HepG2 (cell line): ENCODE data around the gene RIMBP2. TPM values are rescaled to one million over a fixed set of nuclear protein-coding genes. Genes with fewer than 3 reads are reported as not detected.

Experiments used
- ATAC-seq: fragments of 200-7000 bp; cut with Tn5 transposase; 3 replicates; pipeline ENCODE4 v1.9.1; 2020; ENCODE audit warnings: mild to moderate bottlenecking, moderate library complexity
- BruUV-seq: library from RNA; stranded (reverse); fragments of 400-500 nt; replicated peaks from 2 replicates; lab custom pipeline; 2021; lab: Mats Ljungman, UMichigan
- CTCF ChIA-PET: fragments of 300-600 bp; formaldehyde crosslinking; extraction: SDS; loops from one replicate; lab custom pipeline; 2021; ENCODE audit warnings: low total read pairs, inconsistent platforms, low intra/inter-chr PET ratio; lab: Yijun Ruan, JAX
- POLR2A ChIA-PET: fragments of 350-600 bp; sonication (Branson Sonifier 250); formaldehyde crosslinking; loops from one replicate; lab custom pipeline; 2020; ENCODE audit warnings: antibody characterized with exemption, inconsistent platforms; lab: Yijun Ruan, JAX
- DNase-seq: peaks from one replicate; pipeline ENCODE4 v3.0.0-alpha.2; 2015; ENCODE audit warnings: low spot score
- FAIRE-seq: peaks from 3 replicates; lab custom pipeline; 2011; peaks lifted over from hg19 to GRCh38; lab: Jason Lieb, UNC
- H2AFZ ChIP-seq: one replicate; pipeline ENCODE4 v1.6.1; 2011; ENCODE audit warnings: low read length, inconsistent platforms
- H3K27ac ChIP-seq: fragments of 300-600 bp; 3 replicates; pipeline ENCODE4 v1.8.0; 2011; ENCODE audit warnings: mixed run types, mild to moderate bottlenecking, mixed read lengths, low read length, inconsistent platforms; ENCODE audit not compliant: insufficient read depth; ENCODE audit errors: extremely low read length
- H3K27me3 ChIP-seq, 2 experiments: fragments of 200-600 bp in 1 of 2; 2 replicates in 1 of 2; 3 replicates in 1 of 2; pipeline versions ENCODE4 v1.6.0 to v1.8.0; 2011; ENCODE audit warnings: low read length in 2 of 2, mild to moderate bottlenecking in 2 of 2, moderate library complexity in 2 of 2, inconsistent platforms in 1 of 2; ENCODE audit not compliant: insufficient read depth in 2 of 2, control insufficient read depth in 1 of 2
- H3K36me3 ChIP-seq, 2 experiments: fragments of 200-600 bp in 1 of 2; replicated peaks in 1 of 2; 2 replicates in 1 of 2; 3 replicates in 1 of 2; pipeline versions ENCODE4 v1.5.1 to v1.8.0; 2011; ENCODE audit warnings: low read length in 2 of 2, inconsistent platforms in 1 of 2; ENCODE audit not compliant: insufficient read depth in 2 of 2, control insufficient read depth in 1 of 2
- H3K4me1 ChIP-seq: 2 replicates; pipeline ENCODE4 v1.5.1; 2012; ENCODE audit warnings: low read length, inconsistent platforms; ENCODE audit not compliant: insufficient read depth
- H3K4me2 ChIP-seq: 2 replicates; pipeline ENCODE4 v1.6.0; 2011; ENCODE audit warnings: low read depth, low read length, inconsistent platforms
- H3K4me3 ChIP-seq, 3 experiments: fragments of 200-600 bp in 1 of 3; sonication (generic), shearing (Covaris generic) in 1 of 3; replicated peaks in 1 of 3; 2 replicates each; pipeline ENCODE4 v1.5.1; 2011 to 2016; ENCODE audit warnings: low read length in 3 of 3, inconsistent platforms in 2 of 3, low read depth in 2 of 3, mild to moderate bottlenecking in 2 of 3, control low read depth in 1 of 3, mixed read lengths in 1 of 3; ENCODE audit not compliant: insufficient read depth in 1 of 3
- H3K79me2 ChIP-seq: one replicate; pipeline ENCODE4 v1.6.1; 2011; ENCODE audit warnings: low read length, inconsistent platforms; ENCODE audit not compliant: insufficient read depth
- H3K9ac ChIP-seq: 2 replicates; pipeline ENCODE4 v1.6.0; 2011; ENCODE audit warnings: mild to moderate bottlenecking, low read depth, low read length, inconsistent platforms; ENCODE audit not compliant: insufficient read depth
- H3K9me3 ChIP-seq: 2 replicates; pipeline ENCODE4 v1.5.1; 2012; ENCODE audit warnings: mild to moderate bottlenecking, low read length
- H4K20me1 ChIP-seq: 2 replicates; pipeline ENCODE4 v1.6.0; 2011; ENCODE audit warnings: inconsistent platforms, mild to moderate bottlenecking, low read length, moderate library complexity; ENCODE audit not compliant: insufficient read depth
- ATRX ChIP-seq: sonication (generic); formaldehyde crosslinking; IDR thresholded peaks from 2 replicates; pipeline ENCODE4 v1.4.0; 2020; ENCODE audit warnings: missing genetic modification reagents, borderline replicate concordance
- CBFB ChIP-seq: sonication (generic); formaldehyde crosslinking; IDR thresholded peaks from 2 replicates; pipeline ENCODE4 v1.4.0; 2020; ENCODE audit warnings: missing genetic modification reagents
- POLR2A ChIP-seq, 2 experiments: IDR thresholded peaks; 2 replicates each; pipeline ENCODE4 v1.6.1; 2011; ENCODE audit warnings: low read depth in 2 of 2, low read length in 2 of 2, mild to moderate bottlenecking in 1 of 2, moderate library complexity in 1 of 2; ENCODE audit not compliant: insufficient read depth in 1 of 2
- SALL1 ChIP-seq: sonication (generic); formaldehyde crosslinking; IDR thresholded peaks from 2 replicates; pipeline ENCODE4 v1.8.0; 2022; ENCODE audit warnings: mild to moderate bottlenecking, missing genetic modification reagents
- ZNF646 ChIP-seq: sonication (generic); formaldehyde crosslinking; IDR thresholded peaks from 2 replicates; pipeline ENCODE4 v1.9.0; 2021; ENCODE audit warnings: mild to moderate bottlenecking, missing genetic modification reagents
- ZNF7 ChIP-seq: IDR thresholded peaks from 2 replicates; pipeline ENCODE4 v1.6.1; 2016; ENCODE audit warnings: missing biosample characterization, missing genetic modification reagents
- ZNF747 ChIP-seq: sonication (generic); formaldehyde crosslinking; IDR thresholded peaks from 2 replicates; pipeline ENCODE4 v1.8.1; 2023; ENCODE audit warnings: missing genetic modification reagents, mild to moderate bottlenecking, borderline replicate concordance
- ZNF792 ChIP-seq: IDR thresholded peaks from 2 replicates; pipeline ENCODE4 v1.6.1; 2016
- WGBS: methylation state at CpG from one replicate; pipeline ENCODE4 v1.1.6; 2017; ENCODE audit warnings: low lambda C conversion rate; 5-methylcytosine and 5-hydroxymethylcytosine counted together
- in situ Hi-C: cut with HindIII; loops from 2 replicates; pipeline ENCODE4 v1.10.0; 2017; ENCODE audit warnings: low pct_unique_long_range_greater_than_20kb; ENCODE audit not compliant: extremely low pct_ligation_motif_present
- intact Hi-C: fragments of 100-400 bp; cut with micrococcal nuclease; formaldehyde crosslinking; loops from one replicate; pipeline ENCODE4 v1.10.0; 2022; ENCODE audit not compliant: unreplicated experiment
- polyA plus RNA-seq, 8 experiments: library from polyadenylated mRNA; depleted of rRNA in 3 of 8; stranded (reverse) in 7 of 8; unstranded in 1 of 8; fragments of >200 nt; fragmentation: Illumina TruSeq in 4 of 8; extraction: Trizol in 4 of 8; gene quantifications; 2 replicates each; pipeline versions ENCODE4 v1.2.1 to v1.2.3, GENCODE V29; 2011 to 2016; ENCODE audit warnings: low read depth in 4 of 8, missing spikeins in 1 of 8, mixed read lengths in 1 of 8; ENCODE audit not compliant: insufficient read depth in 1 of 8
- total RNA-seq, 5 experiments: library from RNA; depleted of rRNA; stranded (reverse); fragments of >200 nt; fragmentation: Illumina TruSeq; extraction: Trizol; gene quantifications; 2 replicates each; pipeline ENCODE4 v1.2.3, GENCODE V29; 2016; ENCODE audit warnings: low read depth in 1 of 5

Gene RIMBP2
- total and polyA plus RNA-seq, 2 of the 13 experiments (the other 11 are each of a cell fraction or from before 2014, with no cell fraction given): 0.03 TPM; not detected in 1

DNA sequence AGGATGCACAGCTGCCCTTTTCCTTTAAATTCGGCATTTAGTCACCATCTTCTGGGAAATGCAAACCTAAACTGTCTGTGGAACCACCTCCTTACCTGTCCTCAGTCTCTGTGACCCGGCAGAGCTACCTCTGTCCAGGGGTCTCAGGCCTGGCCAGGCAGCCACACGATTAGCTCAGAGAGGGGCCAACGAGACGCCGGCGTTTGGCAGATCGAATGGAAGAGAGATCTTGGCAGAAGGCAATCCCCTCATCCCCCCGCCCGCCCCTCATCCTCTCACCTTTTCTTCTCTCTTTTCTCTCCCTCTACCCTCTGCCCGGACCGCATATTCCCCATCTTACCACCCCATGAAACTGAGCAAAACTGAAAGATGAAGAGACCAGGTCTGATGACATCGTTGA is 277.4 kb downstream of the RIMBP2 start (continued):
- TF ChIP-seq ZNF646 (no peak), ZNF792 (CRISPR knock-in tag) (no peak)

- Histone ChIP-seq H2AFZ (no peak overlapping the region), H3K27ac (no peak overlapping the region), H3K36me3 (no peaks in the 10 kb centered on the region), H3K4me2 (no peak overlapping the region), H3K27me3 (peaks cover 3 to 16% of the 10 kb centered on the region in 2 experiments; a peak in 2 of 5 replicates), H4K20me1 (no peaks in the 10 kb centered on the region), H3K9ac (no peak overlapping the region), H3K79me2 (no peaks in the 10 kb centered on the region), H3K9me3 (no peaks in the 10 kb centered on the region), H3K4me3 (no peak overlapping the region), H3K4me1 (no peaks in the 10 kb centered on the region)
- ATAC-seq: no peak
- intact Hi-C loops (no loop called here), in situ Hi-C loops (no loop called here)
- no peak for FAIRE-seq
- CTCF ChIA-PET: no interaction called here
- no TSS peak for BruUV-seq
- DNase-seq: no peak
- WGBS: 40% methylated on average over 12 of the region's 19 CpGs
- POLR2A ChIA-PET: no interaction called here
- no peak for TF ChIP-seq ATRX (CRISPR knock-in tag)
- TF ChIP-seq ZNF646: no peak
- no peak for TF ChIP-seq SALL1 (CRISPR knock-in tag)
- TF ChIP-seq CBFB: no peak
- TF ChIP-seq ZNF747 (CRISPR knock-in tag): no peak
- no peak for TF ChIP-seq POLR2A (IDR thresholded peaks at IDR 0.05; ENCODE audit: insufficient read depth in 1 of 2, low read depth in 2 of 2, low read length in 2 of 2)
- no peak for TF ChIP-seq ZNF7 (CRISPR knock-in tag)
Observed at GRCh38 chr12:130438243-130438620, 277.9 kb downstream of the RIMBP2 start.
